LNCaP clone FGC (cell line): ENCODE data around the gene OPTN.

Experiments
- DNase-seq: peaks from one replicate; pipeline ENCODE4 v3.0.0-alpha.2; 2011; ENCODE audit warnings: low read depth
- H3K4me3 ChIP-seq: 2 replicates; pipeline ENCODE4 v1.5.1; 2011; ENCODE audit warnings: mild to moderate bottlenecking, low read depth, low read length, control low read depth
- TF ChIP-seq, protein P1 (sequence below): IDR thresholded peaks from 2 replicates; pipeline ENCODE4 v1.5.1; 2012; ENCODE audit warnings: mild to moderate bottlenecking; ENCODE audit not compliant: control insufficient read depth, insufficient read depth; ENCODE audit errors: extremely low read depth

Gene OPTN

DNA sequence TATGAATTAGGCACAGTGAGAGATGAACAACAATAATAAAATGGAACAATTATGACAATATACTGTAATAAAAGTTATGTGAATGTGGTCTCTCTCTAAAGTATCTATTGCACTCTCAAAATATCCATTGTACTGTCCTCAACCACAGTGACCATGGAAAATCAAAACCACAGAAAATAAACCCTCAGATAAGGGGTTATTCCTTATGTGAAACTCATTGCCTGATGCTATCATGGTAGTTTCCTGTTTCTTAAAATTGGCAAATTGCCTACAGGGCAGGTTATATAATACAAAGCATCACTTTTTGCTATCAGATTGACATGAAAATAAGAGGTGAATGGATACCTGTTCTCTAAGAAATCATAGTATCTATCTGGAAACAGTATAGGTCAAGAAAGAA lies 65.2 kb downstream of the OPTN start:
- H3K4me3 ChIP-seq = no peak overlapping the region
- DNase-seq = no peak
- TF ChIP-seq, protein P1, sequence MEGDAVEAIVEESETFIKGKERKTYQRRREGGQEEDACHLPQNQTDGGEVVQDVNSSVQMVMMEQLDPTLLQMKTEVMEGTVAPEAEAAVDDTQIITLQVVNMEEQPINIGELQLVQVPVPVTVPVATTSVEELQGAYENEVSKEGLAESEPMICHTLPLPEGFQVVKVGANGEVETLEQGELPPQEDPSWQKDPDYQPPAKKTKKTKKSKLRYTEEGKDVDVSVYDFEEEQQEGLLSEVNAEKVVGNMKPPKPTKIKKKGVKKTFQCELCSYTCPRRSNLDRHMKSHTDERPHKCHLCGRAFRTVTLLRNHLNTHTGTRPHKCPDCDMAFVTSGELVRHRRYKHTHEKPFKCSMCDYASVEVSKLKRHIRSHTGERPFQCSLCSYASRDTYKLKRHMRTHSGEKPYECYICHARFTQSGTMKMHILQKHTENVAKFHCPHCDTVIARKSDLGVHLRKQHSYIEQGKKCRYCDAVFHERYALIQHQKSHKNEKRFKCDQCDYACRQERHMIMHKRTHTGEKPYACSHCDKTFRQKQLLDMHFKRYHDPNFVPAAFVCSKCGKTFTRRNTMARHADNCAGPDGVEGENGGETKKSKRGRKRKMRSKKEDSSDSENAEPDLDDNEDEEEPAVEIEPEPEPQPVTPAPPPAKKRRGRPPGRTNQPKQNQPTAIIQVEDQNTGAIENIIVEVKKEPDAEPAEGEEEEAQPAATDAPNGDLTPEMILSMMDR = no peak

DNA sequence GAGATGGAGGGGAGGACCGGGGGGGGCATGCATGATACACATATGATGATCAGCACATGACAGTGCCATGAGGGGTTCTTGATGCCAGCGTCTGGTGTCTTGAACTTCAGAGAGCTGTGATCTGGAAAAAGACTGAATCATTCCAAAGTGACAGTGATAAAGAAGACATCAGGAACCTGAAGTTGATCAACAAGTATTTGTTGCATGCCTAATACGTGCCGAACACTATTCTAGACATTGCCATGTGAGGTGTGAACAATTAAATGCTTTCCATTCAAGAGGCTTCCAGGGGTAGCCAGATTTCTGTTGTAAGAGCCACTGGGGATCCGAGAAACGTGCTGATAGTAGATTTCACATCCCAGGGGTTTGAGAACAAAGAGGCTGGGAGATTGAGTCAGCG lies 67.6 kb downstream of the OPTN start:
- DNase-seq = no peak
- TF ChIP-seq, protein P1 = no peak
- H3K4me3 ChIP-seq = no peak overlapping the region

DNA sequence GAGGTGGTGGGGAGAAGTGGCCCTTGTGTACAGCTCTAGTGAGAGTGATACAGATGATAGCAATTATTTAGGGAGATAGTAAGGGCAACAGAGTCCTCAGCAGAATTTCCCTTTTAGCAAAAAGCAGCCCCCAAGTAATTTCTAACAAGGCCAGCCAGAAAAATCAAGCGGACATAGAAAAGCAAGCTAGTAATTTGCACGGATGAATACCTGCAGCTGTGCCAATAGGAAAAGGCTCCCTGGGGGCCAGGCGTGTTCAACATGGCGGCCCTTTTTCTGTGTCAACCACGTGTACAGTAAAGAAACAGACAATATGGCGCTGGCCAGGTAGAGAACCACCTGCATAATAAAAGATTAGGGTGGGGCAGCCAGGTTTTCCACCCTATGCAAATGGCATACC lies 68.8 kb downstream of the OPTN start:
- no peak for DNase-seq
- TF ChIP-seq, protein P1 = no peak
- no peak overlapping the region for H3K4me3 ChIP-seq

DNA sequence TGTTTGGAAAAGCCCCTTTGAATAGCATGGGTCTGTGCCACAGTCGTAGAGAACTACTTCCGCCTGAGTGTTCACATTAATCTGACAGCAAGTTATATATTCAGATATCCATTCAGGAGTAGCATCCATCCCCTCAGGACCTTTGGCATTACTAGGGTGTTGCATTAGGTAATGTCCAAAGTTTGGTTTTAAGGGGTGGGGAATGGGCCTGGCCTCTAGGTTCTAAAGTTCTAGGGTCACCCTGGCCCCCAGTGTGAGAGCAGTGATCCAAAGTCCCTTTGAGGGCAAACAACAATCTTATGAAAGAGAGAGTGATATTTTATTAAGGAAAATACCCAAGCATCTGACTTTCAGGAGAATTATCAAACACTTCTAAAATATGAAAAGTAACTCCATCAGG lies 73.7 kb downstream of the OPTN start:
- DNase-seq = no peak
- TF ChIP-seq, protein P1 = no peak
- no peak overlapping the region for H3K4me3 ChIP-seq

DNA sequence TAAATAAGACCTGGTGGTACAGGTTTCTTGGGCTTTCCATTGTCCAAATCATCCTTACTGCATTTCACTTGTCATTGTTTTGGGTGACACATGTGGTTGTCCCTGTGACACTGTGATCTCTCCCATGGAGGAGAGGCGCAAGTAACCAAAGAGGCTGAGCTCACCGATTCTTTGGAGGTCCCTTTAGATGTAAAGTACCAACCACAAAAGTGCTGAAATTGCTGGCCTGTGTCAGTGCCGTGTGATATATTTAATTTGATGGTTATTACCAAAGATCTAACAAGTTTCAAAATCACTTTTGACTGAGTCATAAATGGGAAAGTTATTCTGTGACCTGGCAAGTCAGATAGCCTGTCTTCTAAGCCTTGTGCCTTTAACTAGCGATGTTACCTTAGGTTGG lies 80.8 kb downstream of the OPTN start:
- TF ChIP-seq, protein P1 = no peak
- no peak for DNase-seq
- H3K4me3 ChIP-seq = no peak overlapping the region

DNA sequence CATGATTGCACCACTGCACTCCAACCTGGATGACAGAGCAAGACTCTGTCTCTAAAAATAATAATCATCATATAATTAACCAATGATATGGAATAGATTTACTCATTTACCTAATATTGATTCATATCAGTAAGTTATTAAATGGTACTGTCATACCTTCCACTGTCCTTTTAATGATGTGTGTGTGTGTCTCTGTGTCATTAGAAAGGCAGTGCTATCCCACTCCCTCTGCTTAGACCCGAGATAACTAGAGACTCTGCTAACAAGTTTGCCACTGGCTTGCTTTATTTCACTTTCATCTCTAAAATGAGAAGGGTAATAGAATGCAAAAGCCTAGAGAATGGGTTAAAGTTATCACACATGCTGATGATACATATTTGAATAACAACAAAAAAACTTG lies 82.5 kb downstream of the OPTN start:
- DNase-seq = no peak
- H3K4me3 ChIP-seq = no peak overlapping the region
- TF ChIP-seq, protein P1 = no peak

DNA sequence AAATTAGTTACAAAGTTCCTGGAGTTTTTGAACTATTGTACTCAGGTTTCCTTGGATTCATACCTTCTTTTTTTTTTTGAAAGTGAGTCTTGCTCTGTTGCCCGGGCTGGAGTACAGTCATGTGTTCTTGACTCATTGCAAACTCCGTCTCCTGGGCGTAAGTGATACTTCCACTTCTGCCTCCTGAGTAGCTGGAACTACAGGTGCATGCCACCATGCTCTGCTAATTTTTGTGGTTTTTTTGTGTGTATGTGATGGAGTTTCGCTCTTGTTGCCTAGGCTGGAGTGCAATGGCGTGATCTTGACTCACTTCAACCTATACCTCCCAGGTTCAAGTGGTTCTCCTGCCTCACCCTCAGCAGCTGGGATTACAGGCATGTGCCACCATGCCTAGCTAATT lies 83.7 kb downstream of the OPTN start:
- DNase-seq = no peak
- TF ChIP-seq, protein P1 = no peak
- no peak overlapping the region for H3K4me3 ChIP-seq
